HT1080 (cell line): ENCODE data around the gene GRAMD1A. TPM values are rescaled to one million over a fixed set of nuclear protein-coding genes. Genes with fewer than 3 reads are reported as not detected.
"Not testable (repeated sequence)": the region's sequence is repeated elsewhere in the genome, so short reads cannot be mapped to it uniquely, and the experiment has no call there.

Experiments
- DNase-seq: peaks from one replicate; pipeline ENCODE4 v3.0.0-alpha.2; 2015; ENCODE audit warnings: low read depth
- polyA plus RNA-seq, 2 experiments: library from polyadenylated mRNA; depleted of rRNA; stranded (reverse); fragments of >200 nt; gene quantifications; 2 replicates each; pipeline ENCODE4 v1.2.3, GENCODE V29; 2015
- total RNA-seq: library from RNA; depleted of rRNA; stranded (reverse); fragments of >200 nt; shearing (Covaris generic); gene quantifications from 2 replicates; pipeline ENCODE4 v1.2.3, GENCODE V29; 2014; rRNA removed

GRAMD1A gene
- 35.1 and 63.9 TPM in 2 replicates for total RNA-seq
- 63.8 and 64.4 TPM in 2 replicates for polyA plus RNA-seq (2015; cell fraction: cytosol; rRNA removed)
- 85.1 and 95.0 TPM in 2 replicates for polyA plus RNA-seq (2015; cell fraction: nucleus; rRNA removed)

DNA sequence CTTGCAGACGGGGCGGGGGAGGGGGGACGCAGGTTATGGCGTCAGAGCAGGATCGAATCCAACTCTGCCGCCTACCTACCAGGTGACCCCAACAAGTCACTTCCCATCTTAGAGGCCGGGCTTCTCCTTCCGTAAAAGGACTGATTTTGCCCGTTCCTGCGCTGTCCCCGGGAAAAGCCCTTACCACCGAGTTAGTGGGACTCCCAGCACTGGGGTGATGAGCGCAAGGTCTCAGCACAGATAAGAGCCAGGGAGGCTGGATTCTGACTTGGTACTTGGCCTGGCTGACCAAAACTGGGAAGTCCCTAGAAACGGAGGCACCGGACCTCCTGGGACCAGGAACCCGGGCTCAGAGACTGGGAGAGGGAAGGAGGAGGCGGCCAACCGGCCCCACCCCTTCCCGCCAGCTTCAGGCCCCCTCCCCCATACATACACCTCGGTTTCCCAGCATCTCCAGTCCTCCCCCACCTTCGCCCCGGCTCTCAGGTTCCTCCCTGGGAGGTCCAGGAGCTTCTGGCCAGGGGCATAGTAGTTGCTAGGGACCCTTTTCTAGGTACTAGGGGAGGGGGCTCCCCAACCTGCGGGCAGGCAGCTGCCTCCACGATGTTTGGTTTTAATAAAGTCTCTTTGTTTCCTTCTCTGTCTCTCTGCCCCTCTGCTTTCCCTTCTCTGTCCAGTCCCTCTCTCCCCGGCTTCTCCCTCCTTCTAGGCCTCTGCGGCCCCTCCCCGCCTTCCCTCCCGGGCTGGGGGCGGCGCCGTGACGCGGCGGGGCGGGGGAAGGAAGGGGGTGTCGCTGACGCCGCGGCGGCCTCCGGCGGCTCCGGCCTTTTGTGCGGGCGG lies at the start of gene GRAMD1A:
Gene GRAMD1A (plus strand): TSS at position 826 of the 840 bp plus-strand sequence. CDS start 156 bp downstream, outside the sequence.
- DNase-seq, result peak; percentile 60

- no peak for DNase-seq
Observed at GRCh38 chr19:34953092-34953491, 47.0 kb upstream of the GRAMD1A start.

DNA sequence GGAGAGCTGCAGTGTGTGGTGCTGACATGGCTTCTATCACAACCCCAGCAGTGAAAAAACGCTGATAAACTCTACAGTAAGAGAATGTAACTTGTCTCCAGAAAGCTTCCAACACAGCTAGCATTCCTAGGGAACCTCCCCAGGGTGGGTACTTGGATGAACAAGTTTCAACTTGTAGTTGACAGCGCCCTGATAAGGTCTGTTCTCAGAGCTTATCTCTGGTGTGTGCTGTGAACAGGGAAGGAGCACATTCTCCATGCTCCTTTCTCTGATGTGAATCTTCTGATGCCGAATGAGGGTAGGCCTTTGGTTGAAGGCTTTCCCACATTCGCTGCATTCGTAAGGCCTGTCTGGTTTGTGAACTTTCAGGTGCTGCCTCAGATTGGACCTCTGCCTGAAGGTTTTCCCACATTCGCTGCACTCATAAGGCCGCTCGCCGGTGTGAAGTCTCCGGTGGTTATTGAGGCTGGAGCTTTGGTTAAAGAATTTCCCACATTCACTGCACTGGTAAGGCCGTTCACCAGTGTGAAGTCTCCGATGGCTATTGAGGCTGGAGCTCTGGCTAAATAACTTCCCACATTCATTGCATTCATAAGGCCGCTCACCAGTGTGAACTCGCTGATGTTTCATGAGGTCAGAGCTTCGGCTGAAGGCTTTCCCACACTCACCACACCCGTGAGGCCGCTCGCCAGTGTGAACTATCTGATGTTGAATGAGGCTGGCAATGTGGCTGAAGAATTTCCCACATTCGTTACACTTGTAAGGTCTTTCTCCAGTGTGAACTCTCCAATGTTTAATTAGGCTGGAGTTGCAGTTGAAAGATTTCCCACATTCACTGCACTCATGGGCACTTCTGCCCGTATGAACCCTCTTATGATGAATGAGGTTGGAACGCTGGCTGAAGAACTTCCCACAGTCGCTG lies 42.0 kb upstream of the GRAMD1A start:
- DNase-seq, result no peak

- DNase-seq, result no peak
Observed at GRCh38 chr19:34959021-34959420, 41.1 kb upstream of the GRAMD1A start.

DNA sequence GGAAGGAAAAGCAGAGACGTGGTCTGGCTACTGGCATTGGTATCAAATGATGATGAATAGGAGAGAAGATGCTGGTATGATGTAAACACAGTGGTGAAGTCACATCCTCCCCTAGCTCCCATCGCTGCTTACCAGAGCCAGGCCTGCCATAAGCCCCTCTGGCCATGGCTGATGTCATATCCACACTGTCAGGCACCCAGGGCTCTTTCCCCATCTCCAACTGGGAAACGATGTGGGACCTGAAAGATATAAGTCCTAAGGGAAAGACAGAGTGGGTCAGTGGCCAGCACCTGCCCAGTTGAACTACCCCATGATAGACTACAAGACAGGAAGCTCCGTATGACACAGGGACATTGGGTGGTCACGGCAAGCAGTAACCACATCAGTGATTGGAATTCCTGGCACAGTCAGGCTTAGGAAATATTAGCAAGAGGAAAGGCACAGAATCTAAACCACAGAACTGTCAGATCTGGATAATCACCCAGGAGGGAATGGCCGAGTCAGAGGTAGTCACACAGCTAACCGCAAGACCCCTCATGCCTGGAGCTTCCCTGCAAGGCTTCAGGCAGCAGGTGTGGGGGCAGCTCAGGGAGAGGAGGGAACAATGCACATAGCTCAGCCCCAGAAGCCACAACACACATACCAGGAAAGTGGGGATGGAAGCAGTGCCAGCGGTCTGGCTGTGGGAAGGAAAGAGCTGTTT lies 39.9 kb upstream of the GRAMD1A start:
- peak; percentile 99 for DNase-seq

DNA sequence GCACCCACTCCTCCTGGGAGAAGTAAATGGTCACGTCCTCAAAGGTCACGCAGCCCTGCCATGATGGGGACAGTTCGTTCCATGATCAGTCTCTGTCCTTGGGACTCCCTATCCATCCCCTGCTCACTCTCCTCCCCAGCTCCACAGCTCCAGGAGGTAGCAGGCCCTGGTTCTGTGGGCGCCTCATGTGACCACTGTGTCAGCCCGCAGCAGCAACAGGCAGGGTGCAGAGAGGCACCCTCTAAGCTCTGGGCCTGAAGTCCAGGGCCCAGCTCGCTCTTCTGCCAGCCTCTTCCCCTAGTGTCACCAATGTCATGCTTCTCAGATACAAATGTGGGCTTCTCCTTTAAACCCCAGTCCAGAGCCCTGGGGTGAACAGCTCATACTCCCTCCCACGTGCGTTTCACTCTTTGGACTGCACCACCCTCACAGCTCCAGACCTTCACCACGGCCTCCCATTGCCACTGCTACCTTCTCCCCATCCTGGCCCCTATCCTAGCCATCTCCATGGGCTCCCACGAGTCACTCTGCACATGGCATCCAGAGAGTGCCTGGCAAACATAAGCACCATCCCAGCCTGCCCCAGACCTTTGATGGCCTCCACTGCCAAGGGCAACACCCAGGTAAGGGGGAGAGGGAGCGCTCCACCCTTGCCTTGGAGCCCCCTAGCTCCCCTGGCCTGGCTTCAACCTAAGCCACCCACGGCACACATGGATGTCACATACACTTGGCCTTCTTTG lies 39.0 kb upstream of the GRAMD1A start:
- peak; percentile 24 for DNase-seq

GRCh38 chr19:34961775-34962686 lies 38.1 kb upstream of the GRAMD1A start:
- no peak for DNase-seq

GRCh38 chr19:34962687-34963572 lies 37.2 kb upstream of the GRAMD1A start:
- no peak for DNase-seq

DNA sequence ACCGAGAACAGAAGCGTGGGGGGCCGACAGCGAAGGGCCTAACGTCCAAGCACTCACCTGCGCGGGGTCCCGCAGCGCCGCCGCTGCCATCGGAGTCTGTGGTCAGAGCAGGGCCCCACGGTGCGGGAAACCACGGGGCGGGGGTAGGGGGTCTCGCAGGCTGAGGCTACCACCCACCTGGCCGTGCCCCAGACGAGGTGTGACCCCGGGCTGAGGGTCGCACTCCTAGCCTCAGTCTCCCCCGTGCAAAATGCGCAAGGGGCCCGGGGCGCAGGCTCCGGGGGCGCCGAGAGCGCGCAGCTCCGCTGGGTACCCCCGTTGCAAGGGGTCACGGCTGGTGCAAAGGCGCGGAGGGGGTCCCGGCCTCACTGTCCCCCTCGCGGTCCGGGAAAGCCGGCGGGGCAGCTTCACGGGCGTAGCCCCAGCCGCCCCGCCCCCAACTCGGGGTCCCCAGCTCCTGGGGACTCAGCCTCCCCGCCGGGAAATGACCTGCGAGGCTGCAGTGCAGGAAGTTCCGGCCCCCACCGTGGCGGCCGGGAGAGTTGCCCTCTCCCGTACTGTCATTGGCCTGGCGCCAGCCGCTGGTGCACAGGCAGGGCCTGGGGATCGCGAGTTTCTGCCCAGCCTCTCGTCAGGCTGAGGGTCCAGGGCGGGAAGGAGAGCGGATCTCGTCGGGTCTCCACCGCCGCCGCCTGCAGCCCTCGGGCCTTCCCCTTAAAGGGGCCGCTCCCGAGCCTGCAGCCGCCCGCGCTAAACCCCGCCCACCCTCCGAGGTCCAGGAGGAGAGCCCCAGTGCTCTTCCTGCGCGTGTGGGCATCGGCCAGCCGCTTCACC lies 36.3 kb upstream of the GRAMD1A start, which contains the start of gene ZNF792:
Gene ZNF792 (minus strand): TSS at position 657 of the 834 bp plus-strand sequence. CDS start 567 bp downstream, at position 90.
- peak; percentile 46 for DNase-seq

- no peak for DNase-seq
Observed at GRCh38 chr19:34964598-34964997, 35.5 kb upstream of the GRAMD1A start.

- DNase-seq, result not testable (repeated sequence)
Observed at GRCh38 chr19:34965505-34965904, 34.6 kb upstream of the GRAMD1A start.

GRCh38 chr19:34967551-34967950 lies 32.6 kb upstream of the GRAMD1A start:
- DNase-seq, result no peak

DNA sequence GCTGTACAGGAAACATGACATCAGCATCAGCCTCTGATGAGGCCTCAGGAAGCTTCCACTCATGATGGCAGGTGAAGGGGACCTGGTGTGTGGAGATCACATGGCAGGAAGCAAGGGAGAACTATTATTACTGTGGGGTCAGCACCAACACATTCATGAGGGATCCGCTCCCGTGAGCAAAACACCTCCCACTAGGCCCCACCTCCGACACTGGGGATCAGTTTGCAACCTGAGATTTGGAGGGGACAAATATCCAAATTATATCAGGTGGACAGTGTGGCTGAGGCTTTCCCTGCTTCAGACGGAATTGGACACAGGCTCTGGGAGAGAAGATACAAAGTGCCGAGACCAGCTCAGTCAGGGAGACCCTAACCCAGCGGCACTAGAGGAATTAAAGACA lies 30.4 kb upstream of the GRAMD1A start:
- no peak for DNase-seq

DNA sequence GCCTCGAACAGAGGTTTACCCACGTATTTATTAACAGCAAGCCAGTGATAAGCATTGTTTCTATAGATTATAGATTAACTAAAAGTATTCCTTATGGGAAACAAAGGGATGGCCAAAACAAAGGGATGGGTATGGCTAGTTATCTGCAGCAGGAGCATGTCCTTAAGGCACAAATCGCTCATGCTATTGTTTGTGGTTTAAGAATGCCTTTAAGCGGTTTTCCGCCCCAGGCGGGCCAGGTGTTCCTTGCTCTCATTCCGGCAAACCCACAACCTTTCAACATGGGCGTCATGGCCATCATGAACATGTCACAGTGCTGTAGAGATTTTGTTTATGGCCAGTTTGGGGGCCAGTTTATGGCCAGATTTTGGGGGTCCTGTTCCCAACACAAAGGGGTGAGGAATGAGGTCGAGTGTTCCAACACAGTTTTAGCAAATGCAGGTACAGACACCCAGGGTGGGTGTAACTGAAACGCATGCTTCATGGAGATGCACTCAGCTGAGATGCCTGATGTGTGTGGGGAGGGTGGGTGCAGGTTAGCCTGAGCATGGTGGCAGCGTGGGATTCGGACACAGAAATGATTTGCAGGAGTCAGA lies 29.8 kb upstream of the GRAMD1A start:
- not testable (repeated sequence) for DNase-seq

DNA sequence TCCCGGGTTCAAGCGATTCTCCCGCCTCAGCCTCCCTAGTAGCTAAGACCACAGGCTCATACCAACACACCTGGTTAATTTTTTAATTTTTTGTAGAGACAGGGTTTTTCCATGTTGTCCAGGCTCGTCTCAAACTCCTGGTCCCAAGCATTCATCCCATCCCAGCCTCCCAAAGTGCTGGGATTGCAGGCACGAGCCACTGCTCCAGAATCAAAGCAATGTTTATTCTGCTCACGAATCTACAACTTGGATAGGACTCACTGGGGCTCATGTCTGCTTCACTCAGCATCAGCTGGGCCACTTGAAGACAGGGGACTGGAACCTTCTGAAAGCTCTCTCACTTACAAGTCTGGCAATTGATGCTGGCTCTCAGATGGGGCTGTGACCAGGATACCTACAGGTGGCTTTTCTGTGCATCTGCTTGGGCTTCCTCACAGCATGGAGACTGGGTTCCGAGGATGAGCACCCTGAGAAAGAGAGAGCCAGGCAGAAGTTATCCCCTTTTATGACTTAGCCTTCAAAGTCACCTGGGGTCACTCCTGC lies 27.9 kb upstream of the GRAMD1A start:
- DNase-seq, result no peak

DNA sequence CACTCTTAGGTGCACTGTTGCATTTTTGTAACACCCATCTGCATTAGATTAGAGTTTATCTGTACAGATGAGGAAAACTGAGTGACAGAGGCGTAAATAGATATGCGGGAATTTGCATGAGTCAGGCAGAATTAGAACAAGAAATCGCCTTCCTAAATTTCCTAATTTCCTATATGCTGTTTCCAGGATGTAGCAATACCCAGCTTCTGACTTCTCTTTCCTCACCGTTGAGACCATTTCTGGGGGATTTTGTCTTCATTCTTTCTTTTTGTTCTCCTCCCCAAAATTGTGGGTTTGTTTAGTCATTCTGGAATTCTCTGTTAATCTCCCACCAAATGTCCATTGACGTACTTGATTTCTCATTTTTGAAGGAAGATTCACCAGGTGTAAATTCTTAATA lies 25.5 kb upstream of the GRAMD1A start:
- no peak for DNase-seq

DNA sequence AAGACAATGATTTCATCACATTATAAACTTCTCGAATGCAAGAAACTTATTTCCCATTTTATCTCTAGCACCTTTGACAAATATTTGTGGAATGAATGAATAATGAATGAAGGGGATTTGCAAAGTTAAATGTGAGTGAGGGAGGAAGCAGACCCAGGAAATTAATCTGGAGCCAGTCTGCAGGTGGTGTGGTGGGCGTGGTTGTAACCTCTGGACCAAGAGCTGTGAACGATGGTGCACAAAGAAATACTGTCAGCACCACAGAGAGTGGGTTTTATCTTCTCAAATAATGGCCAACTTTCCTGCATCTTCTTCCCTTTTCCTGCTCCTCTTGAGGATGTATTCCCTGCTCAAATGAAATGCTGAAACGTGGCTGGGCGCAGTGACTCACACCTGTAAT lies 25.1 kb upstream of the GRAMD1A start:
- no peak for DNase-seq
